ENCODE measurements around the gene ARHGEF28.

The ARHGEF28 gene

DNA sequence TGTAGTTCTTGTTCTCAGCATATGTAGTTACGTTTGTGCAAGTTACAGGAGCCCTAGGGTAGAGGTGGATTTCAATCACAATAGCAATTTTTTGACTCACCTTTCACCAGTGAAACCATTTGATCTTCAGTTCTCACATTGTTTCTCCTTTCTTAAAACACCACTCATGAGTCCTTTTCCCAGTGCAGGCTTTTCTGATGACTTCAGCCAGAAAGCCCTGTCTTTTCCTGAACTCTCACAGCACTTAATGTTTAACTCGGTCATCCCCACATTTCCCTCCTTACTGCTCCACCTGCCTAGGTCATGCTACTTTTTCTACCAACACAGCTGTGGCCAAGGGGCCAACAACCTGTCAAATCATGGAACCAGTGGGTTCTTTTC is 37.9 kb downstream of the ARHGEF28 start:
- Histone ChIP-seq H3K27me3 (ENCODE audit: control insufficient read depth, insufficient read depth, low read length) (no peaks in the 10 kb centered on the region), H3K36me3 (ENCODE audit: insufficient read depth, low read length) (peaks cover 8% of the 10 kb centered on the region), H3K9ac (ENCODE audit: low read depth, low read length) (no peak overlapping the region), H3K4me2 (ENCODE audit: low read length) (no peak overlapping the region), H3K9me3 (replicated peaks; ENCODE audit: low read length) (no peaks in the 10 kb centered on the region), H3K4me3 (ENCODE audit: low read length) (no peak overlapping the region), H3K4me1 (ENCODE audit: control insufficient read depth, insufficient read depth, low read length) (peaks cover 10% of the 10 kb centered on the region)

- no peaks in the 10 kb centered on the region for H3K9me3 ChIP-seq (replicated peaks; ENCODE audit: low read length)
- H3K4me1 ChIP-seq (ENCODE audit: control insufficient read depth, insufficient read depth, low read length) = peaks cover 5% of the 10 kb centered on the region
- no peaks in the 10 kb centered on the region for H3K27me3 ChIP-seq (ENCODE audit: control insufficient read depth, insufficient read depth, low read length)
- no peak overlapping the region for H3K9ac ChIP-seq (ENCODE audit: low read depth, low read length)
- no peak overlapping the region for H3K4me3 ChIP-seq (ENCODE audit: low read length)
- peaks cover 8% of the 10 kb centered on the region for H3K36me3 ChIP-seq (ENCODE audit: insufficient read depth, low read length)
- H3K4me2 ChIP-seq (ENCODE audit: low read length) = no peak overlapping the region
These were observed 38.8 kb downstream of the ARHGEF28 start for GRCh38 chr5:73664796-73665195.

- Histone ChIP-seq H3K9ac (ENCODE audit: low read depth, low read length) (no peak overlapping the region), H3K36me3 (ENCODE audit: insufficient read depth, low read length) (peaks cover 8% of the 10 kb centered on the region)
These were observed 40.9 kb downstream of the ARHGEF28 start for GRCh38 chr5:73666891-73667290.

GRCh38 chr5:73668017-73668416 is 42.0 kb downstream of the ARHGEF28 start:
- Histone ChIP-seq H3K9me3 (replicated peaks; ENCODE audit: low read length) (no peaks in the 10 kb centered on the region), H3K27me3 (ENCODE audit: control insufficient read depth, insufficient read depth, low read length) (no peaks in the 10 kb centered on the region), H3K4me3 (ENCODE audit: low read length) (no peak overlapping the region), H3K9ac (ENCODE audit: low read depth, low read length) (no peak overlapping the region), H3K4me2 (ENCODE audit: low read length) (no peak overlapping the region), H3K4me1 (ENCODE audit: control insufficient read depth, insufficient read depth, low read length) (peaks cover 11% of the 10 kb centered on the region), H3K36me3 (ENCODE audit: insufficient read depth, low read length) (peaks cover 8% of the 10 kb centered on the region)

More at GRCh38 chr5:73666891-73667290, 40.9 kb downstream of the ARHGEF28 start:
- Histone ChIP-seq H3K4me3 (ENCODE audit: low read length) (no peak overlapping the region), H3K27me3 (ENCODE audit: control insufficient read depth, insufficient read depth, low read length) (no peaks in the 10 kb centered on the region), H3K4me1 (ENCODE audit: control insufficient read depth, insufficient read depth, low read length) (no peaks in the 10 kb centered on the region), H3K4me2 (ENCODE audit: low read length) (no peak overlapping the region), H3K9me3 (replicated peaks; ENCODE audit: low read length) (no peaks in the 10 kb centered on the region)

GRCh38 chr5:73668486-73669111 is 42.6 kb downstream of the ARHGEF28 start:
- peaks cover 16% of the 10 kb centered on the region for H3K4me1 ChIP-seq (ENCODE audit: control insufficient read depth, insufficient read depth, low read length)
- H3K4me2 ChIP-seq (ENCODE audit: low read length) = no peak overlapping the region
- H3K36me3 ChIP-seq (ENCODE audit: insufficient read depth, low read length) = peaks cover 8% of the 10 kb centered on the region
- no peaks in the 10 kb centered on the region for H3K27me3 ChIP-seq (ENCODE audit: control insufficient read depth, insufficient read depth, low read length)
- H3K4me3 ChIP-seq (ENCODE audit: low read length) = no peak overlapping the region
- H3K9ac ChIP-seq (ENCODE audit: low read depth, low read length) = no peak overlapping the region
- H3K9me3 ChIP-seq (replicated peaks; ENCODE audit: low read length) = no peaks in the 10 kb centered on the region

DNA sequence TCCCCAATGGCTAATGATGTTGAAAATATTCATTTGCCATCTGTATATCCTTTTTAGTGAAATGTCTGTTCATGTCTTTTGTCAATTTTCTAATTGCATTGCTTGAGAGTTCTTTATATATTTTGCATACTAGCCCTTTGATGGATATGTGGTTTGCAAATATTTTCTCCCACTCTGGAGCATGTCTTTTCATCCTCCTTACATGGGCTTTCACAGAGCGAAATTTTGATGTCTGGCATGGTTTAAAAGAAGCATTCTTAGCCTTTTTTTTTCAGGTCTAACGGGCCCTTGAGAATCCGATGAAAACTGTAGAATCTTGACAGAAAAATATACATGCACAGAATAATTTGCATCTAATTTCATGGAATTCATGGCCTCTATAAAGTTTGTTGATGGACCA is 44.7 kb downstream of the ARHGEF28 start:
- H3K36me3 ChIP-seq (ENCODE audit: insufficient read depth, low read length) = peaks cover 8% of the 10 kb centered on the region
- peaks cover 32% of the 10 kb centered on the region for H3K4me1 ChIP-seq (ENCODE audit: control insufficient read depth, insufficient read depth, low read length)
- H3K9ac ChIP-seq (ENCODE audit: low read depth, low read length) = no peak overlapping the region
- H3K27me3 ChIP-seq (ENCODE audit: control insufficient read depth, insufficient read depth, low read length) = no peaks in the 10 kb centered on the region
- no peak overlapping the region for H3K4me3 ChIP-seq (ENCODE audit: low read length)
- no peak overlapping the region for H3K4me2 ChIP-seq (ENCODE audit: low read length)
- H3K9me3 ChIP-seq (replicated peaks; ENCODE audit: low read length) = no peaks in the 10 kb centered on the region

DNA sequence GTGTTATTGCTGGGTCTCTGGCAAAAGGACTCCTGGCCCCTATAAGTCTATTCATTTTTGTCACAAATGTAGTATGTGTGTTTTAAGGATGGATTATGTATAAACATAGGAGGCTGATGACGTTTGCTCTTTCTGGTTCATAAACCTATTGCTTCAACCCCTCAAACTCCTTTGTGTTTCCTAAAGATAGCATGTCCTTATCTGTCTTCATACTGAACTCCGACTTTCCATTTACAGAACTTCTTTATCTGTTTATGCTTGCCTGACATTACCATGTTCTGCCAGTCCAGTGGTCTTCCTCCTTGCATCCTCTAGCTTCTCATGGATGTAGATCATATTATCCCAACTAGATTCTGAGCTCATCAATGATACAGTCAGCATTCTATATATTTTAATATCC is 46.1 kb downstream of the ARHGEF28 start:
- Histone ChIP-seq H3K9ac (ENCODE audit: low read depth, low read length) (no peak overlapping the region), H3K27me3 (ENCODE audit: control insufficient read depth, insufficient read depth, low read length) (no peaks in the 10 kb centered on the region), H3K9me3 (replicated peaks; ENCODE audit: low read length) (no peaks in the 10 kb centered on the region), H3K4me2 (ENCODE audit: low read length) (no peak overlapping the region), H3K4me3 (ENCODE audit: low read length) (no peak overlapping the region), H3K4me1 (ENCODE audit: control insufficient read depth, insufficient read depth, low read length) (peaks cover 32% of the 10 kb centered on the region), H3K36me3 (ENCODE audit: insufficient read depth, low read length) (peaks cover 4% of the 10 kb centered on the region)

DNA sequence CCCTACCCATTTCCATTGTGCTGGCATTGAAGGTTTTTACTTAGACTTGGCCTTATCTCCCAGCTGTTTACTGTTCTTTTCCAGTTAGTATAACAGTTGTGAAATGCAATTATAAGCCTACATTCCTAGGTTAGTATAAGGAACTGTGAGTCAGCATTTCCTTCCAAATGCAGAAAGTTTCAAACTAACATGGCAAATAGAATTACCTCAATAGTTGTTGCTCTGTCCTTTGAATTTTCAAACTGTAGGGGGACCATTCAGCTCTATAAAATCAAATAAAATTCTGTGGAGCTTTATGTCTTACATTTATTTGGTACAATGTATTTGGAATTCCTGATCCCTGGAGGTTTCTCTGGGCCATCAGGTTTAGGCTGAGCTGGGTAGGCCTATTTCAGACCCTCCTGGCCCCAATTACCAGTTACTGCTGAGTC is 47.2 kb downstream of the ARHGEF28 start:
- Histone ChIP-seq H3K4me2 (ENCODE audit: low read length) (peak overlapping the region; percentile 66), H3K27me3 (ENCODE audit: control insufficient read depth, insufficient read depth, low read length) (no peaks in the 10 kb centered on the region), H3K9ac (ENCODE audit: low read depth, low read length) (peak overlapping the region; percentile 60), H3K4me1 (ENCODE audit: control insufficient read depth, insufficient read depth, low read length) (peaks cover 32% of the 10 kb centered on the region), H3K9me3 (replicated peaks; ENCODE audit: low read length) (no peaks in the 10 kb centered on the region), H3K4me3 (ENCODE audit: low read length) (no peak overlapping the region), H3K36me3 (ENCODE audit: insufficient read depth, low read length) (no peaks in the 10 kb centered on the region)

DNA sequence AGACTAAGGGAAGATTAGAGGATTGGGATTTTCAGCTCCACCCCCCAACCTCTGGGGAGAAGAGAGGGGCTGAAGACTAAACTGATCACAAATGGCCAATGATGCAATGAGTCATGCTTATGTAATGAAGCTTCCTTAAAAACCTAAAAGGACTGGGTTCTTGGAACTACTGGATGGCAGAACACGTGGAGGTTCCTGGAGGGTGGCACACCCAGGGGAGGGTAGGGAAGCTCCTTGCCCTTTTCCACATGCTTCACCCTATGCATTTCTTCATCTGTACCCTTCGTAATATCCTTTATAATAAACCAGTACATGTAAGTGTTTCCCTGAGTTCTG is 48.6 kb downstream of the ARHGEF28 start:
- Histone ChIP-seq H3K27me3 (ENCODE audit: control insufficient read depth, insufficient read depth, low read length) (no peaks in the 10 kb centered on the region), H3K9me3 (replicated peaks; ENCODE audit: low read length) (no peaks in the 10 kb centered on the region), H3K4me1 (ENCODE audit: control insufficient read depth, insufficient read depth, low read length) (peaks cover 35% of the 10 kb centered on the region), H3K36me3 (ENCODE audit: insufficient read depth, low read length) (no peaks in the 10 kb centered on the region), H3K4me2 (ENCODE audit: low read length) (peak overlapping the region; percentile 12), H3K4me3 (ENCODE audit: low read length) (no peak overlapping the region), H3K9ac (ENCODE audit: low read depth, low read length) (no peak overlapping the region)

DNA sequence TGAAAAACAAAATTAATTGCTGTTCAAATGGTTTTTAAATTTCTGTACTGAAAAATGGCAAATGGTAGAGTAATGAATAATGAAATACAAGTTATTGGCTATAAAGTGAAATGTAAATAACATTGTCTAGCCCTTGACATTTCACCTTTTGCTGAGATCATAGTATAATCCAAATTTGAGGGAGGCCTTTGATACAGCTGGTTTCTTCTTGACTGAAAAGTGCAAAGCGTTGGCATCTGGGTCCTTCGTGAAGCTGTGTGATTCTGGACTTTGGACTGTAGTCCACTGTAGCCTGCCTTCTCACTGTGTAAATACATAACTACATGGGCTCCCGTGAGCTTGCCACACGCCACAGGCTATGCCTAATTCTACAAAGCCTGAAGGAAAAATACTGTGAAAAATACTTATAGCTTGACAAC is 52.3 kb downstream of the ARHGEF28 start:
- Histone ChIP-seq H3K27me3 (ENCODE audit: control insufficient read depth, insufficient read depth, low read length) (no peaks in the 10 kb centered on the region), H3K9ac (ENCODE audit: low read depth, low read length) (no peak overlapping the region), H3K36me3 (ENCODE audit: insufficient read depth, low read length) (peaks cover 7% of the 10 kb centered on the region), H3K4me2 (ENCODE audit: low read length) (no peak overlapping the region), H3K4me1 (ENCODE audit: control insufficient read depth, insufficient read depth, low read length) (peaks cover 22% of the 10 kb centered on the region), H3K4me3 (ENCODE audit: low read length) (no peak overlapping the region), H3K9me3 (replicated peaks; ENCODE audit: low read length) (no peaks in the 10 kb centered on the region)

- H3K27me3 ChIP-seq (ENCODE audit: control insufficient read depth, insufficient read depth, low read length) = no peaks in the 10 kb centered on the region
- no peak overlapping the region for H3K9ac ChIP-seq (ENCODE audit: low read depth, low read length)
- H3K4me1 ChIP-seq (ENCODE audit: control insufficient read depth, insufficient read depth, low read length) = peaks cover 17% of the 10 kb centered on the region
- no peak overlapping the region for H3K4me3 ChIP-seq (ENCODE audit: low read length)
- H3K4me2 ChIP-seq (ENCODE audit: low read length) = no peak overlapping the region
- peaks cover 10% of the 10 kb centered on the region for H3K36me3 ChIP-seq (ENCODE audit: insufficient read depth, low read length)
- no peaks in the 10 kb centered on the region for H3K9me3 ChIP-seq (replicated peaks; ENCODE audit: low read length)
These were observed 52.8 kb downstream of the ARHGEF28 start for GRCh38 chr5:73678807-73679206.

GRCh38 chr5:73682176-73682575 is 56.2 kb downstream of the ARHGEF28 start:
- Histone ChIP-seq H3K9ac (ENCODE audit: low read depth, low read length) (no peak overlapping the region), H3K27me3 (ENCODE audit: control insufficient read depth, insufficient read depth, low read length) (no peaks in the 10 kb centered on the region), H3K4me2 (ENCODE audit: low read length) (no peak overlapping the region), H3K4me3 (ENCODE audit: low read length) (no peak overlapping the region), H3K9me3 (replicated peaks; ENCODE audit: low read length) (no peaks in the 10 kb centered on the region), H3K36me3 (ENCODE audit: insufficient read depth, low read length) (peaks cover 21% of the 10 kb centered on the region), H3K4me1 (ENCODE audit: control insufficient read depth, insufficient read depth, low read length) (peaks cover 11% of the 10 kb centered on the region)
